K562 (cell line): ENCODE results near the gene USP19. TPM values are rescaled to one million over a fixed set of nuclear protein-coding genes. Genes with fewer than 3 reads are reported as not detected.
A peak's percentile ranks its signal among the peaks of the same experiment; 100 is the strongest.

Source experiments
- BHLHE40 ChIP-seq: IDR thresholded peaks from 2 replicates; pipeline ENCODE4 v1.6.1; 2011; ENCODE audit warnings: low read length, improper control_type of control experiment
- BRD9 ChIP-seq: fragments of 450-650 bp; IDR thresholded peaks from 2 replicates; pipeline ENCODE4 v1.6.1; 2018; ENCODE audit warnings: low read depth; ENCODE audit not compliant: partially characterized antibody
- CBX8 ChIP-seq: fragments of 200-600 bp; sonication (generic); IDR thresholded peaks from 2 replicates; pipeline ENCODE4 v1.6.1; 2012; ENCODE audit warnings: borderline replicate concordance, mixed run types, low read depth, mild to moderate bottlenecking, moderate library complexity, mixed read lengths, low read length, control low read depth, inconsistent platforms; ENCODE audit not compliant: poor library complexity, severe bottlenecking; ENCODE audit errors: extremely low read depth
- HDAC3 ChIP-seq: fragments of 450-650 bp; IDR thresholded peaks from 2 replicates; pipeline ENCODE4 v1.6.1; 2018; ENCODE audit warnings: borderline replicate concordance, mild to moderate bottlenecking, moderate library complexity; ENCODE audit not compliant: partially characterized antibody
- HMGXB4 ChIP-seq: sonication (generic); formaldehyde crosslinking; IDR thresholded peaks from 2 replicates; pipeline ENCODE4 v1.8.1; 2023; ENCODE audit warnings: mild to moderate bottlenecking, missing genetic modification reagents
- KDM4B ChIP-seq, 2 experiments: fragments of 450-650 bp in 1 of 2; sonication (generic) in 1 of 2; IDR thresholded peaks; 2 replicates each; pipeline ENCODE4 v1.6.1; 2016 to 2017; ENCODE audit warnings: borderline replicate concordance in 2 of 2, antibody characterized with exemption in 1 of 2, low read depth in 1 of 2, mild to moderate bottlenecking in 1 of 2
- L3MBTL2 ChIP-seq: fragments of 450-650 bp; IDR thresholded peaks from 2 replicates; pipeline ENCODE4 v1.6.1; 2016; ENCODE audit warnings: mild to moderate bottlenecking, moderate library complexity
- MAFK ChIP-seq: IDR thresholded peaks from 2 replicates; pipeline ENCODE4 v1.6.1; 2011; ENCODE audit warnings: low read length, improper control_type of control experiment
- NONO ChIP-seq, 2 experiments: fragments of 200-400 bp in 1 of 2; fragments of 450-650 bp in 1 of 2; formaldehyde crosslinking in 1 of 2; IDR thresholded peaks; 2 replicates each; pipeline ENCODE4 v1.6.1; 2017; ENCODE audit warnings: low read depth in 2 of 2, mild to moderate bottlenecking in 2 of 2, moderate library complexity in 2 of 2, low read length in 1 of 2
- POU5F1 ChIP-seq: fragments of 150-350 bp; IDR thresholded peaks from 2 replicates; pipeline ENCODE4 v1.6.1; 2014; ENCODE audit warnings: borderline replicate concordance, low read length, low read depth, mild to moderate bottlenecking; ENCODE audit not compliant: partially characterized antibody
- PURB ChIP-seq: sonication (generic); formaldehyde crosslinking; IDR thresholded peaks from 2 replicates; pipeline ENCODE4 v1.9.0; 2021; ENCODE audit warnings: low read depth, mild to moderate bottlenecking, missing genetic modification reagents
- RBBP5 ChIP-seq: fragments of 200-600 bp; sonication (generic); IDR thresholded peaks from 2 replicates; pipeline ENCODE4 v1.6.1; 2012; ENCODE audit warnings: borderline replicate concordance, mild to moderate bottlenecking, low read length, control low read depth, inconsistent platforms; ENCODE audit not compliant: insufficient read depth, poor library complexity, severe bottlenecking
- RBM15 ChIP-seq: fragments of 200-400 bp; formaldehyde crosslinking; IDR thresholded peaks from 2 replicates; pipeline ENCODE4 v1.6.1; 2018; ENCODE audit warnings: mild to moderate bottlenecking, low read length, moderate library complexity; ENCODE audit not compliant: insufficient read depth
- RBM22 ChIP-seq: fragments of 200-400 bp; formaldehyde crosslinking; IDR thresholded peaks from 2 replicates; pipeline ENCODE4 v1.6.1; 2018; ENCODE audit warnings: low read length, low read depth; ENCODE audit not compliant: poor library complexity, severe bottlenecking
- SNAPC5 ChIP-seq: fragments of 250-450 bp; sonication (Bioruptor Pico); IDR thresholded peaks from 2 replicates; pipeline ENCODE4 v1.8.0; 2021; ENCODE audit warnings: moderate library complexity, mild to moderate bottlenecking, inconsistent platforms
- SRSF3 ChIP-seq: fragments of 200-400 bp; formaldehyde crosslinking; IDR thresholded peaks from 2 replicates; pipeline ENCODE4 v1.6.1; 2016; ENCODE audit warnings: mild to moderate bottlenecking, low read length, moderate library complexity; ENCODE audit not compliant: insufficient read depth
- SRSF7 ChIP-seq: fragments of 200-400 bp; formaldehyde crosslinking; optimal IDR thresholded peaks from 2 replicates; pipeline ENCODE3; 2017; ENCODE audit warnings: mild to moderate bottlenecking, low read depth, low read length
- TFAP4 ChIP-seq: sonication (generic); formaldehyde crosslinking; IDR thresholded peaks from 2 replicates; pipeline ENCODE4 v1.8.0; 2022; ENCODE audit warnings: missing genetic modification reagents, mild to moderate bottlenecking, moderate library complexity, borderline replicate concordance
- TOE1 ChIP-seq, 2 experiments: fragments of 450-650 bp in 1 of 2; sonication (generic) in 1 of 2; formaldehyde crosslinking in 1 of 2; IDR thresholded peaks; 2 replicates each; pipeline versions ENCODE4 v1.7.1 to v1.8.0; 2016 to 2022; ENCODE audit warnings: borderline replicate concordance in 2 of 2, mild to moderate bottlenecking in 2 of 2, antibody characterized with exemption in 1 of 2, inconsistent platforms in 1 of 2, low read depth in 1 of 2, missing genetic modification reagents in 1 of 2, moderate library complexity in 1 of 2
- YBX1 ChIP-seq: fragments of 450-650 bp; IDR thresholded peaks from 2 replicates; pipeline ENCODE4 v1.7.1; 2016; ENCODE audit warnings: mild to moderate bottlenecking
- ZKSCAN8 ChIP-seq: fragments of 200-800 bp; sonication (Bioruptor generic); IDR thresholded peaks from 2 replicates; pipeline ENCODE4 v1.6.1; 2016; ENCODE audit warnings: missing genetic modification characterization, missing compliant biosample characterization
- ZNF12 ChIP-seq: sonication (generic); formaldehyde crosslinking; IDR thresholded peaks from 2 replicates; pipeline ENCODE4 v1.4.0; 2020; ENCODE audit warnings: mild to moderate bottlenecking, missing genetic modification reagents
- ZNF143 ChIP-seq: sonication (generic); formaldehyde crosslinking; IDR thresholded peaks from 2 replicates; pipeline ENCODE4 v1.9.0; 2022; ENCODE audit warnings: mild to moderate bottlenecking, missing genetic modification reagents
- ZNF41 ChIP-seq: fragments of 250-450 bp; sonication (Bioruptor Pico); conservative IDR thresholded peaks from 2 replicates; pipeline ENCODE4 v1.4.0; 2020; ENCODE audit warnings: mild to moderate bottlenecking
- ZNF780A ChIP-seq: fragments of 250-450 bp; sonication (Bioruptor Pico); IDR thresholded peaks from 2 replicates; pipeline ENCODE4 v1.5.0; 2021; ENCODE audit warnings: mild to moderate bottlenecking
- polyA plus RNA-seq, 8 experiments: library from polyadenylated mRNA; depleted of rRNA in 4 of 8; stranded (reverse) in 5 of 8; unstranded in 3 of 8; fragments of >200 nt; fragmentation: Nextera tagmentation in 2 of 8; fragmentation: Illumina TruSeq in 1 of 8; extraction: Ambion mirVana in 2 of 8; extraction: Trizol in 1 of 8; gene quantifications; 2 replicates each; pipeline versions ENCODE4 v1.2.1 to v1.2.3, GENCODE V29; 2011 to 2014; ENCODE audit warnings: inconsistent platforms in 1 of 8, missing spikeins in 1 of 8
- total RNA-seq, 7 experiments: library from RNA; depleted of rRNA in 6 of 7; stranded (reverse); fragments of >200 nt in 6 of 7; fragmentation: Illumina TruSeq in 2 of 7; extraction: Trizol in 2 of 7; gene quantifications; 2 replicates each; pipeline versions ENCODE4 v1.2.1 to v1.2.3, GENCODE V29; 2011 to 2021; ENCODE audit warnings: low replicate concordance in 1 of 7

The USP19 gene
- total and polyA plus RNA-seq, 9 of the 15 experiments (the other 6 are each of a cell fraction or from before 2014, with no cell fraction given), result 0.24 to 65.9 (median 36.9) TPM

- no peak for TF ChIP-seq ZNF41 (CRISPR knock-in tag)
- no peak for TF ChIP-seq SRSF7
- TF ChIP-seq HMGXB4, result no peak
- peak; percentile 42 for TF ChIP-seq HDAC3
- no peak for TF ChIP-seq SRSF3
- peak; percentile 75 for TF ChIP-seq TOE1 (IDR thresholded peaks at IDR 0.05; ENCODE audit: borderline replicate concordance)
- TF ChIP-seq TOE1 (CRISPR knock-in tag; IDR thresholded peaks at IDR 0.05; ENCODE audit: borderline replicate concordance, low read depth), result no peak
- no peak for TF ChIP-seq CBX8
- no peak for TF ChIP-seq ZKSCAN8 (CRISPR knock-in tag)
- TF ChIP-seq BRD9, result no peak
- TF ChIP-seq RBM15, result no peak
- TF ChIP-seq SNAPC5 (CRISPR knock-in tag), result no peak
- no peak for TF ChIP-seq TFAP4 (CRISPR knock-in tag)
- no peak for TF ChIP-seq ZNF143 (CRISPR knock-in tag)
- TF ChIP-seq POU5F1, result no peak
- TF ChIP-seq RBM22, result no peak
- TF ChIP-seq PURB (CRISPR knock-in tag), result no peak
- 0 out of 2 replicates have a peak, but pooled peaks have one; percentile 9 for TF ChIP-seq BHLHE40
- no peak for TF ChIP-seq KDM4B (IDR thresholded peaks at IDR 0.05; ENCODE audit: borderline replicate concordance in 2 of 2, low read depth in 1 of 2)
- TF ChIP-seq RBBP5, result no peak
- TF ChIP-seq ZNF12 (CRISPR knock-in tag), result no peak
- TF ChIP-seq L3MBTL2, result 0 out of 2 replicates have a peak, but pooled peaks have one; percentile 10
- no peak for TF ChIP-seq YBX1
- TF ChIP-seq MAFK, result no peak
- TF ChIP-seq ZNF780A, result no peak
- TF ChIP-seq NONO (IDR thresholded peaks at IDR 0.05; ENCODE audit: low read depth in 2 of 2, low read length in 1 of 2), result no peak
These were observed 12.8 kb upstream of the USP19 start (continued) for GRCh38 chr3:49133226-49133951.
